K562 (cell line): ENCODE data around the gene THRSP. TPM values are rescaled to one million over a fixed set of nuclear protein-coding genes. Genes with fewer than 3 reads are reported as not detected.

ENCODE experiments used
- ASH1L ChIP-seq: fragments of 450-650 bp; IDR thresholded peaks from 2 replicates; pipeline ENCODE4 v1.6.1; 2018; ENCODE audit warnings: borderline replicate concordance, mild to moderate bottlenecking, low read depth; ENCODE audit not compliant: partially characterized antibody
- CAMTA2 ChIP-seq: fragments of 250-450 bp; sonication (Bioruptor Pico); conservative IDR thresholded peaks from 2 replicates; pipeline ENCODE4 v1.5.1; 2022
- HDAC3 ChIP-seq: fragments of 450-650 bp; IDR thresholded peaks from 2 replicates; pipeline ENCODE4 v1.6.1; 2018; ENCODE audit warnings: borderline replicate concordance, mild to moderate bottlenecking, moderate library complexity; ENCODE audit not compliant: partially characterized antibody
- MTA3 ChIP-seq: fragments of 450-650 bp; formaldehyde crosslinking; IDR thresholded peaks from 2 replicates; pipeline ENCODE4 v1.6.1; 2017; ENCODE audit warnings: mild to moderate bottlenecking, borderline replicate concordance
- NCOA1 ChIP-seq: fragments of 450-650 bp; IDR thresholded peaks from 2 replicates; pipeline ENCODE4 v1.6.1; 2016; ENCODE audit warnings: low read depth
- PHF21A ChIP-seq: fragments of 450-650 bp; IDR thresholded peaks from 2 replicates; pipeline ENCODE4 v1.6.1; 2017; ENCODE audit warnings: low read depth, borderline replicate concordance
- SMARCA4 ChIP-seq: fragments of 450-650 bp; IDR thresholded peaks from 2 replicates; pipeline ENCODE4 v1.6.1; 2016
- STAG1 ChIP-seq: sonication (generic); formaldehyde crosslinking; IDR thresholded peaks from 2 replicates; pipeline ENCODE4 v1.5.0; 2020; ENCODE audit warnings: missing genetic modification reagents, borderline replicate concordance
- TCF7 ChIP-seq: sonication (generic); IDR thresholded peaks from 2 replicates; pipeline ENCODE4 v1.6.1; 2016; ENCODE audit warnings: antibody characterized with exemption, borderline replicate concordance
- ZC3H11A ChIP-seq: IDR thresholded peaks from 2 replicates; pipeline ENCODE4 v1.6.1; 2012; ENCODE audit warnings: low read depth, low read length, improper control_type of control experiment
- ZFP36 ChIP-seq: fragments of 150-350 bp; IDR thresholded peaks from 2 replicates; pipeline ENCODE4 v1.6.1; 2018; ENCODE audit warnings: low read length, low read depth; ENCODE audit not compliant: partially characterized antibody
- ZNF175 ChIP-seq: fragments of 200-800 bp; sonication (Bioruptor generic); IDR thresholded peaks from 2 replicates; pipeline ENCODE4 v1.6.1; 2016; ENCODE audit warnings: low read depth, mild to moderate bottlenecking, missing genetic modification characterization, missing compliant biosample characterization
- ZNF263 ChIP-seq: sonication (generic); formaldehyde crosslinking; IDR thresholded peaks from 2 replicates; pipeline ENCODE4 v1.8.0; 2022; ENCODE audit warnings: mild to moderate bottlenecking, missing genetic modification reagents, borderline replicate concordance
- ZNF766 ChIP-seq: fragments of 200-800 bp; sonication (Bioruptor generic); conservative IDR thresholded peaks from 2 replicates; pipeline ENCODE4 v1.6.1; 2016; ENCODE audit warnings: missing genetic modification characterization, missing compliant biosample characterization
- polyA plus RNA-seq, 8 experiments: library from polyadenylated mRNA; depleted of rRNA in 4 of 8; stranded (reverse) in 5 of 8; unstranded in 3 of 8; fragments of >200 nt; fragmentation: Nextera tagmentation in 2 of 8; fragmentation: Illumina TruSeq in 1 of 8; extraction: Ambion mirVana in 2 of 8; extraction: Trizol in 1 of 8; gene quantifications; 2 replicates each; pipeline versions ENCODE4 v1.2.1 to v1.2.3, GENCODE V29; 2011 to 2014; ENCODE audit warnings: inconsistent platforms in 1 of 8, missing spikeins in 1 of 8
- total RNA-seq, 7 experiments: library from RNA; depleted of rRNA in 6 of 7; stranded (reverse); fragments of >200 nt in 6 of 7; fragmentation: Illumina TruSeq in 2 of 7; extraction: Trizol in 2 of 7; gene quantifications; 2 replicates each; pipeline versions ENCODE4 v1.2.1 to v1.2.3, GENCODE V29; 2011 to 2021; ENCODE audit warnings: low replicate concordance in 1 of 7
- TF ChIP-seq, protein P1 (sequence below): fragments of 250-450 bp; sonication (Bioruptor Pico); IDR thresholded peaks from 2 replicates; pipeline ENCODE4 v1.5.0; 2021; ENCODE audit warnings: mild to moderate bottlenecking, borderline replicate concordance
- TF ChIP-seq, protein P2 (sequence below): sonication (generic); formaldehyde crosslinking; IDR thresholded peaks from 2 replicates; pipeline ENCODE4 v1.8.0; 2023; ENCODE audit warnings: mild to moderate bottlenecking, missing genetic modification reagents
- TF ChIP-seq, protein P3 (sequence below): fragments of 250-450 bp; sonication (Bioruptor Pico); IDR thresholded peaks from 2 replicates; pipeline ENCODE4 v1.5.0; 2021
- TF ChIP-seq, protein P4 (sequence below): fragments of 450-650 bp; formaldehyde crosslinking; IDR thresholded peaks from 2 replicates; pipeline ENCODE4 v1.4.0; 2020; ENCODE audit warnings: mild to moderate bottlenecking
- TF ChIP-seq, protein P5 (sequence below): fragments of 450-650 bp; IDR thresholded peaks from 2 replicates; pipeline ENCODE4 v1.6.1; 2017; ENCODE audit warnings: antibody characterized with exemption
- TF ChIP-seq, protein P6 (sequence below): fragments of 250-450 bp; sonication (Bioruptor Pico); IDR thresholded peaks from 2 replicates; pipeline ENCODE4 v1.8.0; 2021; ENCODE audit warnings: borderline replicate concordance, mild to moderate bottlenecking, moderate library complexity; ENCODE audit not compliant: poor library complexity, severe bottlenecking

The THRSP gene
- total and polyA plus RNA-seq, 9 of the 15 experiments (the other 6 are each of a cell fraction or from before 2014, with no cell fraction given): 0.23 to 0.56 (median 0.31) TPM; not detected in 2

DNA sequence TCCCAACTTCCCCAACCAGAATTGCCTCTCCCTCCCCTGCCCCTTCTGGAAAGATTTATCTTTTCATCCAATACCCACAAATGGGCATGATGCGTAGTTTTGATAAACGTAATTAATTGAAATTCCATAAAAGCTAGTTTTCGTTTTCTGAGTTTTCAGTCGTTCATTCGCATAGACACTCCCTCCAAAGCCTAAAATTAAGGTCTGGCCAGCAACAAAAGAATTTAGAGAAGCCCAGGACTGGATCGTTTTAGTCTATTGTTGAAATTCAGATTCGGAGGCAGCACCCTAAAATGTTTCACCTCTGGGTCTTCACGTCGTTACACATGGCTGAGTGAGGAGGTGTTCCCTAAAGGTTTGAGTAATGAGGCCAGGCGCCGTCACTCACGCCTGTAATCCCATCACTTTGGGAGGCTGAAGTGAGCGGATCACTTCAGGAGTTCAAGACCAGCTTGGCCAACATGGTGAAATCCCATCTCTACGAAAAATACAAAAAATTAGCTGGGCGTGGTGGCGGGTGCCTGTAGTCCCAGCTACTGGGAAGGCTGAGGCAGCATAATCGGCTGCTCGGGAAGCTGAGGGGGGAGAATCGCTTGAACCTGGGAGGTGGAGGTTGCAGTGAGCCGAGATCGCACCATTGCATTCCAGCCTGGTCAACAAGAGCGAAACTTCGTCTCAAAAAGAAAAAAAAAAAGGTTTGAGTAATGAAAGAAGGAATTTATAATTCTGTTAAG lies 16.6 kb downstream of the THRSP start (continued):
- TF ChIP-seq, protein P1, sequence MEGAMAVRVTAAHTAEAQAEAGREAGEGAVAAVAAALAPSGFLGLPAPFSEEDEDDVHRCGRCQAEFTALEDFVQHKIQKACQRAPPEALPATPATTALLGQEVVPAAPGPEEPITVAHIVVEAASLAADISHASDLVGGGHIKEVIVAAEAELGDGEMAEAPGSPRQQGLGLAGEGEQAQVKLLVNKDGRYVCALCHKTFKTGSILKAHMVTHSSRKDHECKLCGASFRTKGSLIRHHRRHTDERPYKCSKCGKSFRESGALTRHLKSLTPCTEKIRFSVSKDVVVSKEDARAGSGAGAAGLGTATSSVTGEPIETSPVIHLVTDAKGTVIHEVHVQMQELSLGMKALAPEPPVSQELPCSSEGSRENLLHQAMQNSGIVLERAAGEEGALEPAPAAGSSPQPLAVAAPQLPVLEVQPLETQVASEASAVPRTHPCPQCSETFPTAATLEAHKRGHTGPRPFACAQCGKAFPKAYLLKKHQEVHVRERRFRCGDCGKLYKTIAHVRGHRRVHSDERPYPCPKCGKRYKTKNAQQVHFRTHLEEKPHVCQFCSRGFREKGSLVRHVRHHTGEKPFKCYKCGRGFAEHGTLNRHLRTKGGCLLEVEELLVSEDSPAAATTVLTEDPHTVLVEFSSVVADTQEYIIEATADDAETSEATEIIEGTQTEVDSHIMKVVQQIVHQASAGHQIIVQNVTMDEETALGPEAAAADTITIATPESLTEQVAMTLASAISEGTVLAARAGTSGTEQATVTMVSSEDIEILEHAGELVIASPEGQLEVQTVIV (CRISPR knock-in tag): no peak
- TF ChIP-seq CAMTA2 (CRISPR knock-in tag) (no peak), ZNF766 (CRISPR knock-in tag) (no peak; the same call in 1 of the 2 replicates), ZNF175 (no peak), TCF7 (no peak), ZC3H11A (no peak), STAG1 (CRISPR knock-in tag) (no peak), ASH1L (no peak), PHF21A (no peak), NCOA1 (no peak; the same call in 1 of the 2 replicates), MTA3 (0 out of 2 replicates have a peak, but pooled peaks have one; percentile 7), HDAC3 (no peak), SMARCA4 (0 out of 2 replicates have a peak, but pooled peaks have one; percentile 2), ZFP36 (no peak), ZNF263 (no peak)
- TF ChIP-seq, protein P2, sequence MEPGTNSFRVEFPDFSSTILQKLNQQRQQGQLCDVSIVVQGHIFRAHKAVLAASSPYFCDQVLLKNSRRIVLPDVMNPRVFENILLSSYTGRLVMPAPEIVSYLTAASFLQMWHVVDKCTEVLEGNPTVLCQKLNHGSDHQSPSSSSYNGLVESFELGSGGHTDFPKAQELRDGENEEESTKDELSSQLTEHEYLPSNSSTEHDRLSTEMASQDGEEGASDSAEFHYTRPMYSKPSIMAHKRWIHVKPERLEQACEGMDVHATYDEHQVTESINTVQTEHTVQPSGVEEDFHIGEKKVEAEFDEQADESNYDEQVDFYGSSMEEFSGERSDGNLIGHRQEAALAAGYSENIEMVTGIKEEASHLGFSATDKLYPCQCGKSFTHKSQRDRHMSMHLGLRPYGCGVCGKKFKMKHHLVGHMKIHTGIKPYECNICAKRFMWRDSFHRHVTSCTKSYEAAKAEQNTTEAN: no peak
- TF ChIP-seq, protein P3, sequence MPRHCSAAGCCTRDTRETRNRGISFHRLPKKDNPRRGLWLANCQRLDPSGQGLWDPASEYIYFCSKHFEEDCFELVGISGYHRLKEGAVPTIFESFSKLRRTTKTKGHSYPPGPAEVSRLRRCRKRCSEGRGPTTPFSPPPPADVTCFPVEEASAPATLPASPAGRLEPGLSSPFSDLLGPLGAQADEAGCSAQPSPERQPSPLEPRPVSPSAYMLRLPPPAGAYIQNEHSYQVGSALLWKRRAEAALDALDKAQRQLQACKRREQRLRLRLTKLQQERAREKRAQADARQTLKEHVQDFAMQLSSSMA: no peak
- TF ChIP-seq, protein P4, sequence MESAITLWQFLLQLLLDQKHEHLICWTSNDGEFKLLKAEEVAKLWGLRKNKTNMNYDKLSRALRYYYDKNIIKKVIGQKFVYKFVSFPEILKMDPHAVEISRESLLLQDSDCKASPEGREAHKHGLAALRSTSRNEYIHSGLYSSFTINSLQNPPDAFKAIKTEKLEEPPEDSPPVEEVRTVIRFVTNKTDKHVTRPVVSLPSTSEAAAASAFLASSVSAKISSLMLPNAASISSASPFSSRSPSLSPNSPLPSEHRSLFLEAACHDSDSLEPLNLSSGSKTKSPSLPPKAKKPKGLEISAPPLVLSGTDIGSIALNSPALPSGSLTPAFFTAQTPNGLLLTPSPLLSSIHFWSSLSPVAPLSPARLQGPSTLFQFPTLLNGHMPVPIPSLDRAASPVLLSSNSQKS (CRISPR knock-in tag): no peak
- TF ChIP-seq, protein P5, sequence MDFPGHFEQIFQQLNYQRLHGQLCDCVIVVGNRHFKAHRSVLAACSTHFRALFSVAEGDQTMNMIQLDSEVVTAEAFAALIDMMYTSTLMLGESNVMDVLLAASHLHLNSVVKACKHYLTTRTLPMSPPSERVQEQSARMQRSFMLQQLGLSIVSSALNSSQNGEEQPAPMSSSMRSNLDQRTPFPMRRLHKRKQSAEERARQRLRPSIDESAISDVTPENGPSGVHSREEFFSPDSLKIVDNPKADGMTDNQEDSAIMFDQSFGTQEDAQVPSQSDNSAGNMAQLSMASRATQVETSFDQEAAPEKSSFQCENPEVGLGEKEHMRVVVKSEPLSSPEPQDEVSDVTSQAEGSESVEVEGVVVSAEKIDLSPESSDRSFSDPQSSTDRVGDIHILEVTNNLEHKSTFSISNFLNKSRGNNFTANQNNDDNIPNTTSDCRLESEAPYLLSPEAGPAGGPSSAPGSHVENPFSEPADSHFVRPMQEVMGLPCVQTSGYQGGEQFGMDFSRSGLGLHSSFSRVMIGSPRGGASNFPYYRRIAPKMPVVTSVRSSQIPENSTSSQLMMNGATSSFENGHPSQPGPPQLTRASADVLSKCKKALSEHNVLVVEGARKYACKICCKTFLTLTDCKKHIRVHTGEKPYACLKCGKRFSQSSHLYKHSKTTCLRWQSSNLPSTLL: no peak
- TF ChIP-seq, protein P6, sequence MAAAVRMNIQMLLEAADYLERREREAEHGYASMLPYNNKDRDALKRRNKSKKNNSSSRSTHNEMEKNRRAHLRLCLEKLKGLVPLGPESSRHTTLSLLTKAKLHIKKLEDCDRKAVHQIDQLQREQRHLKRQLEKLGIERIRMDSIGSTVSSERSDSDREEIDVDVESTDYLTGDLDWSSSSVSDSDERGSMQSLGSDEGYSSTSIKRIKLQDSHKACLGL (CRISPR knock-in tag): no peak
